ENCODE measurements around the gene KLHL20.
"Not testable (repeated sequence)": the region's sequence is repeated elsewhere in the genome, so short reads cannot be mapped to it uniquely, and the experiment has no call there.

The KLHL20 gene, protein sequence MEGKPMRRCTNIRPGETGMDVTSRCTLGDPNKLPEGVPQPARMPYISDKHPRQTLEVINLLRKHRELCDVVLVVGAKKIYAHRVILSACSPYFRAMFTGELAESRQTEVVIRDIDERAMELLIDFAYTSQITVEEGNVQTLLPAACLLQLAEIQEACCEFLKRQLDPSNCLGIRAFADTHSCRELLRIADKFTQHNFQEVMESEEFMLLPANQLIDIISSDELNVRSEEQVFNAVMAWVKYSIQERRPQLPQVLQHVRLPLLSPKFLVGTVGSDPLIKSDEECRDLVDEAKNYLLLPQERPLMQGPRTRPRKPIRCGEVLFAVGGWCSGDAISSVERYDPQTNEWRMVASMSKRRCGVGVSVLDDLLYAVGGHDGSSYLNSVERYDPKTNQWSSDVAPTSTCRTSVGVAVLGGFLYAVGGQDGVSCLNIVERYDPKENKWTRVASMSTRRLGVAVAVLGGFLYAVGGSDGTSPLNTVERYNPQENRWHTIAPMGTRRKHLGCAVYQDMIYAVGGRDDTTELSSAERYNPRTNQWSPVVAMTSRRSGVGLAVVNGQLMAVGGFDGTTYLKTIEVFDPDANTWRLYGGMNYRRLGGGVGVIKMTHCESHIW

DNA sequence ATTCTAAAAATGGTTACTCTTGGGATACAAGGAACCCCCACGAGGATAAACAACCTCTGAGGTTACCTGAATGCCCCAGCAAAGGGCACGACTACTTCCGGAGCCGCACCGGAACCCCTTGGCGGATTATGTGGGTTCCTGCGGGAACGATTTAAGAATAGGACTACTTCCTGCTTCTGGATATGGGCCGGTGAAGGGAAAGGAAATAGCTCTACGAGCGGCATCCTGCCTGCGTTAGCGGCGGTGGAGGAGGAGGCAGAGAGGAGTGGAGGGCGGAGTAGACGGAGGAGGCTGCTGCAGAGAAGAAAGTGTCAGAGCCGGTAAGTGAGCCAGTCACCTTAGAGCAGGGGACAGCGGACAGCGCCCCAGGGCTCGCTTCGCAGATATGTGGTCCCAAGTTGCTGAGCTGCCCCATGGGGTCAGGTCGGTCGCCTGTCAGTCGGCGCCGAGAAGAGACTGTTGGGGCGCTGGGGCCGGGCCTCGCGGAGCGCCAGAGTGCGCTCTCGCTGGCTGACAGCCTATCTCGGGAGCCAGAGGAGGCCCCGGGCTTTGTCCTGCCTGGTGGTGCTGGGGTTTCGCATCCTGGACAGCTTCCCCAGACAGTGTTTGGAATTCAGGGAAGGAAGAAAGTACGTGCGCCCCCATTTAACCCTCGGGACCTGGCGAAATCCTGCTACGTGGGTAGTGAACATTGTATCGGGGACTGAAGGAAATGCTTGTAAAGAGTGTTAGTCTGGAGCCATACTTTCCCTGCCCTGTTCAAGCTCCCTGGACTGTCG lies at the start of gene KLHL20:
Gene KLHL20, plus strand, starts transcription at position 223 of the 779 bp plus-strand sequence. CDS start 1,063 bp downstream, outside the sequence.
- Mint-ChIP-seq H3K4me3 (peak within 1 kb of the TSS; percentile 96), H3K9me3 (no peaks in the 10 kb centered on the region), H3K4me1 (ENCODE audit: low read depth) (peaks cover 30% of the 10 kb centered on the region), H3K36me3 (ENCODE audit: low read depth) (peaks cover 11% of the 10 kb centered on the region), H3K27ac (peak within 1 kb of the TSS; percentile 96), H3K27me3 (peaks cover 14% of the 10 kb centered on the region)

DNA sequence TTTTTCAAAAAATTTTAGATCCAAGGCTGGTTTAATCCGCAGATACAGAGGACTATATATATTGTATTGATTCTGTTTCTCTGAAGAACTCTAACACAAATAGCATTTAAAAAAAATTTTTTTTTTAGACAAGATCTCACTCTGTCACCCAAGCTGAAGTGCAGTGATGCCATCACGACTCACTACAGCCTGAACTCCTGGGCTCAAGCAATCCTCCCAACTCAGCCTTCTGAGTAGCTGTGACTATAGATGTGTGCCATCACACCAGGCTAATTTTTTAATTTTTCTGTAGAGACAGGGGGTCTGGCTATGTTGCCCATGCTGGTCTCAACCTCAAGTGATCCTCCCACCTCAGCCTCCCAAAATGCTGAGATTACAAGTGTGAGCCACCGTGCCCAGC lies 48.1 kb upstream of the KLHL20 start:
- no peak overlapping the region for H3K4me3 Mint-ChIP-seq

DNA sequence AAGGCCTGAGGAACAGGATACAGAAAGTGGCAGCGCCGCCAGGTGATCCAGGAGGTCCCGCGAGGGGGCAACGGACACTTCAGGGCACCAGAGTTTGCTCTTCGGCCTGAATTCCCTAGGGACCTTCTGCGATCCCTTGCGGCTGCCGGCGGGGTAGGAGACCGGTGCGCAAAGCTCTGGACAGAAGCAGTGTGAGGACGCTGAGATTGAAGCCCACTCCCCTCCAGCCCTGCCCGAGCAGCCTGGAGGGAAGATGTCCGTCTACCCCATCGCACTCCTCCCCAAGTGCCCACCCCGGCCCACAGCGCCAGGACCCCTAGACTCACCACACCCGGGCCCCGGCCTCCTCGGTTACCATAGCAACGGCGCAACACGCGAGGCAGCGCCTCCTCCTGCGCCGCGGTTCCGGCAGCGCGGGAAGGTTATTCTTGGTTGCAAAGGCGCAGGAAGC lies 45.3 kb upstream of the KLHL20 start, which contains the start of gene ANKRD45:
Gene ANKRD45, minus strand, starts transcription at position 361 of the 451 bp plus-strand sequence. CDS start 10,433 bp downstream, outside the sequence.
- H3K27me3 Mint-ChIP-seq = peaks cover 34% of the 10 kb centered on the region

More for the DNA sequence above, 48.1 kb upstream of the KLHL20 start:
- H3K27me3 Mint-ChIP-seq = peaks cover 34% of the 10 kb centered on the region
- H3K27ac Mint-ChIP-seq = no peak overlapping the region
- H3K9me3 Mint-ChIP-seq = no peaks in the 10 kb centered on the region
- peaks cover 4% of the 10 kb centered on the region for H3K4me1 Mint-ChIP-seq (ENCODE audit: low read depth)
- no peaks in the 10 kb centered on the region for H3K36me3 Mint-ChIP-seq (ENCODE audit: low read depth)

DNA sequence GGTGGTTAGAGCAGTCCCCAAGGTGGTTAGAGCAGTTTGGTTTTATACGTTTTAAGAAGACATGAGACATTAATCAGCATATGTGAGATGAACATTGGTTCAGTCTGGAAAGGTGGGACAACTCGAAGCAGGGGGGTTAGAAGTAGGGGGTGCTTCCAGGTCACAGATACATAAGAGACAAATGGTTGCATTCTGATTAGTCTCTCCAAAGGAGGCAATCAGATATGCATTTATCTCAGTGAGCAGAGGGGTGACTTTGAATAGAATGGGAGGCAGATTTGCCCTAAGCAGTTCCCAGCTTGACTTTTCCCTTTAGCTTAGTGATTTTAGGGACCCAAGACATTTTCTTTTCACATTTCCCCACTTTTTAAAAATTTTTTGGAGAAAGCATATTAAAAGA lies 40.3 kb upstream of the KLHL20 start:
- H3K4me3 Mint-ChIP-seq; H3K36me3 Mint-ChIP-seq (ENCODE audit: low read depth); H3K27ac Mint-ChIP-seq; H3K9me3 Mint-ChIP-seq; H3K4me1 Mint-ChIP-seq (ENCODE audit: low read depth): not testable (repeated sequence)
- H3K27me3 Mint-ChIP-seq = peaks cover 22% of the 10 kb centered on the region

More for the DNA sequence above, 45.3 kb upstream of the KLHL20 start, which contains the start of gene ANKRD45:
- H3K9me3 Mint-ChIP-seq = no peaks in the 10 kb centered on the region
- H3K4me1 Mint-ChIP-seq (ENCODE audit: low read depth) = peaks cover 4% of the 10 kb centered on the region
- H3K4me3 Mint-ChIP-seq = peak within 1 kb of the TSS; percentile 69
- peak within 1 kb of the TSS; percentile 70 for H3K27ac Mint-ChIP-seq
- H3K36me3 Mint-ChIP-seq (ENCODE audit: low read depth) = no peaks in the 10 kb centered on the region

DNA sequence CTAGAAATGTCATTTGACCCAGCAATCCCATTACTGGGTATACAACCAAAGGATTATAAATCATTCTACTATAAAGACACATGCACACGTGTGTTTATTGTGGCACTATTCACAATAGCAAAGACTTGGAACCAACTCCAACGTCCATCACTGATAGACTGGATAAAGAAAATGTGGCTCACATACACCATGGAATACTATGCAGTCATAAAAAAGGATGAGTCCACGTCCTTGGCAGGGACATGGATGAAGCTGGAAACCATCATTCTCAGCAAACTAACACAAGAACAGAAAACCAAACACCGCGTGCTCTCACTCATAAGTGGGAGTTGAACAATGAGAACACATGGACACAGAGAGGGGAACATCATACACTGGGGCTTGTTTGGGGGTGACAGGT lies 34.6 kb upstream of the KLHL20 start:
- H3K9me3 Mint-ChIP-seq; H3K27me3 Mint-ChIP-seq; H3K36me3 Mint-ChIP-seq (ENCODE audit: low read depth); H3K4me1 Mint-ChIP-seq (ENCODE audit: low read depth); H3K4me3 Mint-ChIP-seq; H3K27ac Mint-ChIP-seq: not testable (repeated sequence)

DNA sequence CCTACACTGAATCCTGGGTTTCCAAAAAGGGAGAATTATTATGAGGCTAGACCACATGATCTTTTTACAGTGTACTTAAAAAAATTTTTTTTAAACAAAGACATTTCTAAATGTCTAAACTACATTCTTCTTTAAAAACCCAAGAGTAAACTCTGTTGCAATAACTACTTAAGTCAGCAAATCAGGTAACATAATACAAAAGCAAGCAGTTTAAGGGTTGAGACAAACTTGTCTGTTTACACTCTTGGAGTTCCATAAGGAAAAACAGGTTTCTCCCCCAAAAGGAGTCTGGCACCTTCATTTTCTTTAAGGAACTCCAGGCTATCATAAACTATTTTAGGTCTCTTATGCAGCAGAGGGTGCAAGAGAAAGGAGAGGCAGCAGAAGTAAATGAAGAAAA lies 32.6 kb upstream of the KLHL20 start:
- no peaks in the 10 kb centered on the region for H3K36me3 Mint-ChIP-seq (ENCODE audit: low read depth)
- no peaks in the 10 kb centered on the region for H3K4me1 Mint-ChIP-seq (ENCODE audit: low read depth)
- peaks cover 5% of the 10 kb centered on the region for H3K9me3 Mint-ChIP-seq
- H3K27ac Mint-ChIP-seq = no peak overlapping the region
- H3K4me3 Mint-ChIP-seq = no peak overlapping the region
- H3K27me3 Mint-ChIP-seq = peaks cover 5% of the 10 kb centered on the region

DNA sequence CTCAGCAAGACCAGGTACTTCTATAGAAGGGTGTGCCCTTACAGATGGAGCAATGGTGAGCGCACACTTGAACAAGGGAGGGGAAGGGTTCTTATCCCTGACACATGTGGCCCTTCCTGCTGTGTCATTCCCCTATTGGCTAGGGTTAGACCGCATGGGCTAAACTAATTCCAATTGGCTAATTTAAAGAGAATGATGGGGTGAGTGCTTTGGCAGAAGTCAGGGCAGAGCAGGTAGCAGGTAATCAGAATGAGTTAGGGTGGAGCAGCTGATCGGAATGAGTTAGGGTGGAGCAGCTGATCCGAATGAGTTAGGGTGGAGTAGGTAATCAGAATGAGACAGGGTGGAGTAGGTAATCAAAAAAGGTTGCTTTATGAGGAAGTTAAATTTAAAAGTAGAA lies 30.9 kb upstream of the KLHL20 start:
- H3K27me3 Mint-ChIP-seq; H3K4me1 Mint-ChIP-seq (ENCODE audit: low read depth); H3K9me3 Mint-ChIP-seq; H3K36me3 Mint-ChIP-seq (ENCODE audit: low read depth); H3K4me3 Mint-ChIP-seq; H3K27ac Mint-ChIP-seq: not testable (repeated sequence)

DNA sequence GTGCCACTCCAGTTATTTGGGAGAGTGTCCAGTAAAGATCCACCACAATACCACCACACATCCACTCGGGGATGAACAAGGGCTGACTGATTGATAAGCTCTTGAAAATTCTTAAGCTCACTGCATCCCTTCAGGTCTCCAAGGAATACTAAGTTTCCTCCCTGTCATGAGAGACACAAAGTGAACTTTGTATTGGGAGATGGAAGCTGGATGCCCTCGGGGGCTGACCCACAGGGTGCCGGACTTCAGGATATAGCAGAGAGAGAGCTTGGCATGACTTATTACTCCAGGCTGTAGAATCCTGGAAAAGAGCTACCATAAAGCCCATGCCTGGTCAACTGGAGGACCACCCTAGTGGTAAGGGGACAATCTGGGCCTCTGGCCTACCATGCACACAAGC lies 29.7 kb upstream of the KLHL20 start:
- H3K9me3 Mint-ChIP-seq; H3K27me3 Mint-ChIP-seq; H3K4me1 Mint-ChIP-seq (ENCODE audit: low read depth); H3K27ac Mint-ChIP-seq; H3K36me3 Mint-ChIP-seq (ENCODE audit: low read depth); H3K4me3 Mint-ChIP-seq: not testable (repeated sequence)

DNA sequence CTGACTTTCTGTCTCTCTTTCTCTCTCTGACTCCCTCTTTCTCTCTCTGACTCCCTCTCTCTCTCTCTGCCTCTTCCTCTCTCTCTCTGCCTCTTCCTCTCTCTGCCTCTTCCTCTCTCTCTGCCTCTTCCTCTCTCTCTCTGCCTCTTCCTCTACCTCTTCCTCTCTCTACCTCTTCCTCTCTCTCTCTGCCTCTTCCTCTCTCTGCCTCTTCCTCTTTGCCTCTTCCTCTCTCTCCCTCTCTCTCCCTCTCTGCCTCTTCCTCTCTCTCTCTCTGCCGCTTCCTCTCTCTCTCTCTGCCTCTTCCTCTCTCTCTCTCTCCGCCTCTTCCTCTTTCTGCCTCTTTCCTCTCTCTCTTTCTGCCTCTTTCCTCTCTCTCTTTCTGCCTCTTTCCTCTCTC lies 26.5 kb upstream of the KLHL20 start:
- Mint-ChIP-seq H3K4me3 (no peak overlapping the region), H3K27ac (peak overlapping the region; percentile 42), H3K27me3 (peaks cover 4% of the 10 kb centered on the region), H3K9me3 (no peaks in the 10 kb centered on the region), H3K4me1 (ENCODE audit: low read depth) (no peaks in the 10 kb centered on the region), H3K36me3 (ENCODE audit: low read depth) (no peaks in the 10 kb centered on the region)

DNA sequence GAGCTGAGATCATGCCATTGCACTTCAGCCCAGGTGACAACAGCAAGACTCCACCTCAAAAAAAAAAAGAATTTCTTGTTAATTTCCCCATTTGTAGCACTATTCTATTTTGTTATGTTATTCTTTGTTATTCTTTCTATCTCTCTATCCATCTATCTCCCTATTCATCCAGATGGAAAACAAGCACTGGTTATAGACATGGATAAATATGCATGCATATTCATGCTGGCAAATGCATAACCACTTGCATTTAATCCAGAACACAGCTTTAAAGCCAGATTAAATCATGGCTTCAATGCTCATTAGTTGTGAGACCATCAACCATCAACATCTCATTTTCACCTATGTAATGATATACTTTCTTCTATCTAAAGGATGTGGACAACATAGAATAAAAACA lies 21.5 kb upstream of the KLHL20 start:
- H3K4me1 Mint-ChIP-seq (ENCODE audit: low read depth) = no peaks in the 10 kb centered on the region
- no peaks in the 10 kb centered on the region for H3K36me3 Mint-ChIP-seq (ENCODE audit: low read depth)
- H3K27ac Mint-ChIP-seq = no peak overlapping the region
- H3K9me3 Mint-ChIP-seq = no peaks in the 10 kb centered on the region
- H3K4me3 Mint-ChIP-seq = no peak overlapping the region
- H3K27me3 Mint-ChIP-seq = peaks cover 23% of the 10 kb centered on the region

DNA sequence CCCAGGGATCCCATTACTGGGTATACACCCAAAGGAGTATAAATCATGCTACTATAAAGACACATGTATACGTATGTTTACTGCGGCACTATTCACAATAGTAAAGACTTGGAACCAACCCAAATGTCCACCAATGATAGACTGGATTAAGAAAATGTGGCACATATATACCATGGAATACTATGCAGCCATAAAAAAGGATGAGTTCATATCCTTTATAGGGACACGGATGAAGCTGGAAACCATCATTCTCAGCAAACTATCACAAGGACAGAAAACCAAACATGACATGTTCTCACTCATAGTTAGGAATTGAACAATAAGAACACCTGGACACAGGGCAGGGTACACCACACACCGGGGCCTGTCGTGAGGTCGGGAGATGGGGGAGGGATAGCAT lies 13.5 kb upstream of the KLHL20 start:
- H3K4me3 Mint-ChIP-seq; H3K36me3 Mint-ChIP-seq (ENCODE audit: low read depth); H3K27ac Mint-ChIP-seq; H3K9me3 Mint-ChIP-seq; H3K4me1 Mint-ChIP-seq (ENCODE audit: low read depth): not testable (repeated sequence)
- peaks cover 45% of the 10 kb centered on the region for H3K27me3 Mint-ChIP-seq

DNA sequence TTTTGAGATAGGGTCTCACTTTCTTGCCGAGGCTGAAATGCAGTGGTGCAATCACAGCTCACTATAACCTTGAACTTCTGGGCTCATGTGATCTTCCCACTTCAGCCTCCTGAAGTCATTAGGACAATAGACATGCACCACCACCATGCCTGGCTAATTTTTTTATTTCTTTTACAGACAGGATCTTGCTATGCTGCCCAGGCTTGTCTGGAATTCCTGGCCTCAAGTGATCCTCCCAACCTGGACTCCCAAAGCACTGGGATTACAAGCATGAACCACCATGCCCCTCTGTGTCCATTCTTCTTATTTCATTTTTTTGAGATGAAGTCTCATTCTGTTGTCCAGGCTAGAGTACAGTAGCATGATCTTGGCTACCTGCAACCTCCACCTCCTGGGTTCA lies 12.0 kb upstream of the KLHL20 start:
- Mint-ChIP-seq H3K36me3 (ENCODE audit: low read depth) (no peaks in the 10 kb centered on the region), H3K4me3 (no peak overlapping the region), H3K27me3 (peaks cover 39% of the 10 kb centered on the region)

DNA sequence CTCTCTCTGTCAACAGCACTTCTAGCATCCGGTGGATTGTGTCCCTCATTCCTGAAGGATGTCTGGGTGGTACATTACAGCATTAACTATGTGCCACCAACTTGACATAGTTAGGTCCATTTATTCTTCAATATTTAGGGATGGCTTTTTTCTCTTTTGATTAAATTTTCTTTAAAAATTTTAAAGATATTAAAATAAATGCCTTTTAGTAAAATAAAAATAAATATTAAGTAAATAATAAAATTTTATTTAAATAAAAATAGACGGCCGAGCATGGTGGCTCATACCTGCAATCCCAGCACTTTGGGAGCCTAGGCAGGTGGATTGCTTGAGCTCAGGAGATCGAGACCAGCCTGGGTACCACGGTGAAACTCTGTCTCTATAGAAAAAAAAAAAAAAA lies 9.7 kb upstream of the KLHL20 start:
- Mint-ChIP-seq H3K4me1 (ENCODE audit: low read depth) (no peaks in the 10 kb centered on the region), H3K36me3 (ENCODE audit: low read depth) (no peaks in the 10 kb centered on the region), H3K27me3 (peaks cover 42% of the 10 kb centered on the region), H3K4me3 (no peak overlapping the region), H3K9me3 (no peaks in the 10 kb centered on the region), H3K27ac (no peak overlapping the region)

More for the DNA sequence above, 12.0 kb upstream of the KLHL20 start:
- H3K27ac Mint-ChIP-seq = no peak overlapping the region
- H3K9me3 Mint-ChIP-seq = no peaks in the 10 kb centered on the region
- no peaks in the 10 kb centered on the region for H3K4me1 Mint-ChIP-seq (ENCODE audit: low read depth)

DNA sequence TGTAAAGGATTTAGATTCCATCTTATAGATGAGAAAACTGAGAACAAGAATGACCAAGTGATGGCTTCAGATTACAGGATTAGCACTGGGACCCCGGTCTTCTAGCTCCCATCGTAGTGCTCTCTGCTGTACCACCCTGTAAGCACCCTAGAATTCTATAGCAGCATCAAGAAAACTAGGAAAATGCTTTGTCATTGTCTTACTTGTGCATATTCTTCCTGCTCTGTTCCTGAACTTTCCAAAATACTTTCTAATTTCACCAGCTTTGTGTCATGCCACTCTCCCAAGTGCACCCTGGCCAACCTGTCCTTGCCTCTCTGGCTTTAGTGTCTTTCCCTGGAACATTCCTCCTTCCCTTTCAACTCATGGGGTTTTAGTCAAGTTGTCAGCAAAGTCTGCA lies 6.0 kb upstream of the KLHL20 start:
- Mint-ChIP-seq H3K27me3 (peaks cover 40% of the 10 kb centered on the region), H3K4me3 (no peak overlapping the region), H3K4me1 (ENCODE audit: low read depth) (no peaks in the 10 kb centered on the region), H3K36me3 (ENCODE audit: low read depth) (no peaks in the 10 kb centered on the region), H3K9me3 (no peaks in the 10 kb centered on the region), H3K27ac (no peak overlapping the region)

DNA sequence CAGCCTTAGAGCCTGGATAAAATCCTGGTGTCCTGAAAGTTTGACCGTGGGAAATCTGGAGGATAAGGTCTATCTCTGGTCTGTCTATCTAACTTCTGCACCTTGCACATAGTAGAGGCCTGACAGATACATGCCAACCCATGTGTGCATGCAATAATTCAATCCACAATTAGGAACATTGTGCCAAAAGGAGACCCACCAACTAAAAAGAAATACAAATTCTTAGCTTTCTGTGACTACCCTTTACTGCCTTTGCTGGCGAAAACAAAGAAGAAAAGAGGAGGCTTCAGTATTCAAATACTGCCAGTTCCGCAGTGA lies 381 bp upstream of the KLHL20 start:
- Mint-ChIP-seq H3K9me3 (no peaks in the 10 kb centered on the region), H3K27me3 (peaks cover 16% of the 10 kb centered on the region), H3K4me3 (peak overlapping the region; percentile 96), H3K36me3 (ENCODE audit: low read depth) (peaks cover 8% of the 10 kb centered on the region), H3K4me1 (ENCODE audit: low read depth) (peaks cover 30% of the 10 kb centered on the region), H3K27ac (peak overlapping the region; percentile 96)
